GM12874 (cell line): ENCODE data around the gene ATG7.

Source experiments
- TF ChIP-seq, protein P1 (sequence below): IDR thresholded peaks from 2 replicates; pipeline ENCODE4 v1.5.1; 2011; ENCODE audit warnings: low read depth, mild to moderate bottlenecking, control low read depth, low read length, moderate library complexity; ENCODE audit not compliant: insufficient read depth

Gene ATG7

GRCh38 chr3:11384074-11384473, 111.9 kb downstream of the ATG7 start:
- TF ChIP-seq, protein P1, sequence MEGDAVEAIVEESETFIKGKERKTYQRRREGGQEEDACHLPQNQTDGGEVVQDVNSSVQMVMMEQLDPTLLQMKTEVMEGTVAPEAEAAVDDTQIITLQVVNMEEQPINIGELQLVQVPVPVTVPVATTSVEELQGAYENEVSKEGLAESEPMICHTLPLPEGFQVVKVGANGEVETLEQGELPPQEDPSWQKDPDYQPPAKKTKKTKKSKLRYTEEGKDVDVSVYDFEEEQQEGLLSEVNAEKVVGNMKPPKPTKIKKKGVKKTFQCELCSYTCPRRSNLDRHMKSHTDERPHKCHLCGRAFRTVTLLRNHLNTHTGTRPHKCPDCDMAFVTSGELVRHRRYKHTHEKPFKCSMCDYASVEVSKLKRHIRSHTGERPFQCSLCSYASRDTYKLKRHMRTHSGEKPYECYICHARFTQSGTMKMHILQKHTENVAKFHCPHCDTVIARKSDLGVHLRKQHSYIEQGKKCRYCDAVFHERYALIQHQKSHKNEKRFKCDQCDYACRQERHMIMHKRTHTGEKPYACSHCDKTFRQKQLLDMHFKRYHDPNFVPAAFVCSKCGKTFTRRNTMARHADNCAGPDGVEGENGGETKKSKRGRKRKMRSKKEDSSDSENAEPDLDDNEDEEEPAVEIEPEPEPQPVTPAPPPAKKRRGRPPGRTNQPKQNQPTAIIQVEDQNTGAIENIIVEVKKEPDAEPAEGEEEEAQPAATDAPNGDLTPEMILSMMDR = no peak

GRCh38 chr3:11385326-11385725, 113.1 kb downstream of the ATG7 start:
- TF ChIP-seq, protein P1 = no peak

DNA sequence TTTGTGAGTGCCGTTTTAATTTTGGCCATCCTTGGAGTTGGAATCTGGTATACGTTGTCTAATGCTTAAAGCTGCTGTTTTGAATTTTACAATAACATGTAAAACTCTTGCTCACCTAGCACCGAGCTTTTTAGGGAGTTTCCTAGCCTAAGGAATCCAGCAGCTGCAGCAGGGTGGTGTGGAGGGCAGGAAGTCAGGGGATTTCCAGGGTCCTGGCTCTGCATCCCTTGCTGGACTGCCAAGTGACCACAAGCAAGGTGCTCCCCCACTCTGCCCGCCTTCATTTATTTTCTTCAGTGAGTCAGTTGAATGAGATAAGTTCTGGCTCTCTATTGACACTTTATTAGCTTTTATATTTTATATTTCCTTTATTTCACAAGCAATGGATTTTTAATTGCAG, 113.7 kb downstream of the ATG7 start:
- TF ChIP-seq, protein P1 = no peak

- TF ChIP-seq, protein P1 = no peak
Observed at GRCh38 chr3:11386465-11387113, 114.4 kb downstream of the ATG7 start.

- TF ChIP-seq, protein P1 = no peak
Observed at GRCh38 chr3:11389386-11390268, 117.4 kb downstream of the ATG7 start.

DNA sequence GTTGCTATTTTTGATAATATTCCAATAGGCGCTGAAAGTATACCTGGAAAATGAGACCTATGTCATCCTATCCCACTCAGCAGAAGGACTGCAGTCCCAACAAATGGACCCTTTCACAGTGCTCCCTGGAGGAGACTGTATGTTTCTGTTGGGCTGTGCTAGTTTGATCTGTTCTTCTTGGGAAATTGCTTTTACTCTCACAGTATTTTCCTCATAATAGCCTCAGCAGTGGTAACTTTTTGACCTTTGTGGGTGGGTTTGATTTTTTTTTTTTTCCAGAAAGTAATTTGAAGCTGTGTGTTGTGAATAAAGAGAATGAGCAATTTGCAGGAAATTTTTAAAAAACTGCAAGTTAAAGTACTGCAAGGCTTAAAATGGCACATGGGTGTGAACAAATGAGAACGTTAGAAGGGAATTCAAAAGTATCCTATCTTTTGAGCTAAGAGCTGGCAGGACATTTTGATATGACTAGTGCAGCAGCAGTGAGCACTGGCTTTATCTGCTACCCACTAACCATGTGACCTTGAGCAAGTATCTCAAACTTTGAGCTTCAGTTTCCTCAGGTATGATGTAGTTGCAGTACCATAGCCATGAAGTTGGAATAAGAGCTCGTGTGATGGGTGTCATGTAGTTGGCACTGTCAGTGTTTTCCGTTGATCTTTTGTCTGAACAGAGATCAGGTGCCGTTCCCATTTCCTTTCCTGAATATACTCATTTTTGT, 118.4 kb downstream of the ATG7 start:
- TF ChIP-seq, protein P1 = no peak
